Measurements from ENCODE around the gene CTIF. TPM values are rescaled to one million over a fixed set of nuclear protein-coding genes. Genes with fewer than 3 reads are reported as not detected.
A peak's percentile ranks its signal among the peaks of the same experiment; 100 is the strongest.

The CTIF gene
- total RNA-seq, 2 donors from 2014 or later = 7.9 to 8.2 TPM

DNA sequence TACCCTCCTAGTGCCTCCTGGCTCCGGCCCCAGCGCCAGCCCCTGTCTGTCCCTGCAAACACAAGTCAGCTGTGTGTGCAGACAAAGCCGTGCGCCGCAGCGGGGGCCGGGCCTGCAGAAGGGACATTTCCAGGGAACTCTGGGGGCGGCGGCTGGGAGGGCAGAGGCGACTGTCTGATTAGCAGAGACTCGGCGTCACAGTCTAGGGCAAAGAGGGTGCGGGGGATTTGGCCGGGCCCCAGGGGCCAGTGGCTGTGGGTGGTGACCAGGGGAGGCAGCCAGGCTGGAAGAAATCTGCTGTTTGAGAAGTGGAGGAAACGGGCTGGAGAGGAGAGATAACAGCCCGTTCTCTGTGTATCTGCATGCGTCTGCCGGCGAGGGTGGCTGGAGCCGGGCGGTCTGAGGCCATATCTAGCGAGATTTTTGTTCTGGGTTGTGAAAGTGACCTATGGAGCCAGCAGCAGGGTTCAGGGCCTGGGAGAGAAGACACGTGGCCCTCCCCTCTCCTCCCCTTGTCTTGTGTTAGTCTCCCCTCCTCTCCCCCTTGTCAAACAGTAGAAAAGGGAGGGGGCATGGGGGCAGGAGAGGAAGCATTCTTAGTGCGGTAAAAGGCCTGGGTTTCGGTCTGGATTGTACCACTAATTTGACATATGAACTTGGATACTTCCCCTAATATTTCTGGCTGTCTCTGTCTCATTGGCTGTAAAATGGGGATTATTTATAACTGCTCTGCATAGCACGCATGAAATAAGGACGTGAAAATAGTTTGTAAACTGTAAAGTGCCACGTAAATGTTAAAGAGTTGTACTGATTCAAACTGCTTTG is 242.5 kb downstream of the CTIF start:
- H3K9me3 Mint-ChIP-seq = no peaks in the 10 kb centered on the region
- H3K4me1 Mint-ChIP-seq = peaks cover 27% of the 10 kb centered on the region
- H3K36me3 Mint-ChIP-seq (ENCODE audit: low read depth) = no peaks in the 10 kb centered on the region
- no peak overlapping the region for H3K27ac Mint-ChIP-seq
- ATAC-seq (replicated peaks) = no peak
- no peak overlapping the region for H3K4me3 Mint-ChIP-seq
- no peaks in the 10 kb centered on the region for H3K27me3 Mint-ChIP-seq

GRCh38 chr18:48781988-48782363 is 243.1 kb downstream of the CTIF start:
- Mint-ChIP-seq H3K27me3 (no peaks in the 10 kb centered on the region), H3K36me3 (ENCODE audit: low read depth) (no peaks in the 10 kb centered on the region), H3K4me1 (peaks cover 29% of the 10 kb centered on the region), H3K9me3 (no peaks in the 10 kb centered on the region), H3K27ac (no peak overlapping the region), H3K4me3 (no peak overlapping the region)
- ATAC-seq (replicated peaks) = no peak

DNA sequence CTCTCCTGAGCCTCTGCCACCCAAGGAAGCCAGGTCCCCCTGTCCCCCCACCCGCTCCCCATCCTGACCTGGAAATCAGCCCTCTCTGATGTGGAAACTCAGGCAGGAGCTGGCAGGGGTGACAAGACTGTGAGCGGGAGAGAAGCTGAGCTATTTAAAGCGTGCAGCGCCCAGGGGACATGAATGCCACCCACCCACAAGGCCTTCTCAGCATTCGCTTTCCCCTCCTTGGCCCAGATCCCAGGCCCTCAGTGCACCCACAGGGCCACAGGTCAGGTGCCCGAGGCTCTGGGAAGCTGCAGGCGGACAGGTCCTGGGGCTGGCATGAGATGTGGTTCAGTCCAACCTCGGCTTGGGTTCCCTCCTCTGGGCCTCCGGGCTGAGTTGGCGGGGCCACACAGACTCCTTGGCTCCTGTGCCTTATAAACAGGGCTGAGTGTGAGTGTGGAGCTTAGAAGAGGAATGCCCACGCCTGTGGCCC is 243.6 kb downstream of the CTIF start:
- no peaks in the 10 kb centered on the region for H3K36me3 Mint-ChIP-seq (ENCODE audit: low read depth)
- H3K4me3 Mint-ChIP-seq = no peak overlapping the region
- H3K4me1 Mint-ChIP-seq = peaks cover 27% of the 10 kb centered on the region
- no peak overlapping the region for H3K27ac Mint-ChIP-seq
- no peaks in the 10 kb centered on the region for H3K9me3 Mint-ChIP-seq
- ATAC-seq (replicated peaks) = no peak
- H3K27me3 Mint-ChIP-seq = no peaks in the 10 kb centered on the region

DNA sequence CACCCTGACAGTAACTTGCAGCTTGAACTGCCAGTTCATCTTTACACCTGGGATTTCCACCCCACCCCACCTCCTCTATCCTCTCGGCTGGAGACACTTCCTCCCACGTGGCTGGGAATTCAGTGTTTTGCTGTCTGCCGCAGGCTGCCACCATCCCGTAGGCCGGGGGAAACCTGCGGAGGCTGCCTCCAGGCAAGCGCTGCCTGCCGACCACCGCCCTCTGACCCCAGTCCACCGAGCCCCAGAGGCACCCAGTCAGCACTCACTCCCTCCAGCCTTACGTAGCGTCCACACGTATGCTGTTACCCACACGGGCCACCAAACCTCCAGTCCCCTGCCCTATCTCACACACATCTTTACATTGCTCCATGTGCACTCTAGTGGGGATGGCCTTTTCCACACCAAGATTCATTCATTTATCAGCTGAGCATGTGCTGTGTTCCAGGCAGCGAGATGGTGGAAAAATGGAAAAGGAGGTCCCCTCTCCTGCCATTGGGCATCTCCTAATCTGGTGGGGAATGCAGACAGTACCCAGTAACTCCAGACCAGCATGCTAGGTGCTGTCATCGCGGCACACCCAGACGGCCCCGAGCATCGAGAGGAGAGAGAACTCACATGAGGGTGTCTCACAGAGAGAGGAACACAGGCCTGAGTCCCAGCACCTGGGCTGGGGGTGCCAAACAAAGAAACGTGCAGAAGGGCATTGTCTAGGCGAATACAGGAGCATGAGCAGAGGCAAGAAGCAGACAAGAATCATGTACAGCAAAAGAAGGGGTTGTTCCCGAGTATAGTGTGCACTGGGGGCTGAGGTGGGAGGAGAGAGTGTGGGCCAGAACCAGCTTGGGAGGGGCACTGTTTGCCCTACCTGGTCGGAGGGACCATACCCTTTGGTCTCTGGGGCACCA is 245.0 kb downstream of the CTIF start:
- no peaks in the 10 kb centered on the region for H3K27me3 Mint-ChIP-seq
- no peaks in the 10 kb centered on the region for H3K9me3 Mint-ChIP-seq
- no peak for ATAC-seq (replicated peaks)
- peak overlapping the region; percentile 49 for H3K4me3 Mint-ChIP-seq
- H3K4me1 Mint-ChIP-seq = peaks cover 23% of the 10 kb centered on the region
- H3K27ac Mint-ChIP-seq = peak overlapping the region; percentile 74
- no peaks in the 10 kb centered on the region for H3K36me3 Mint-ChIP-seq (ENCODE audit: low read depth)

DNA sequence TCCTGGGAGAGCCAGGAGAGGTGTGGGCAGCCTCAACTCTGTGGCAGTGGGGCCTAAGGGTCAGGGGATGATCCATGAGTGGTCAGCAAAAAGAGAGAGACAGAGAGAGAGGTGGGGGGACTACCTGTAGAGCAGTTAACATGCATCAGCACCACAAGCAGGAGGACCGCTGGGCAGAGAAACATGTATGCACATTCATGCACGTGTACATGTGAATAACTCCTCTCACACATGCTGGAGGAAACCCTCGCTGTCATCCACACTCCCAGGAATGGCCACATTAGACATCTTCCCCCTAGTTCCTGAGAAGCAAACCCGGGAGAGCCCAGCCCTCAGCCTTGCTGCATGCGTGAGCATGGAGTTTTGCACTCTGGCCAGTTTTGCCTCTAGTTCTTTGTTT is 245.8 kb downstream of the CTIF start:
- peaks cover 23% of the 10 kb centered on the region for H3K4me1 Mint-ChIP-seq
- ATAC-seq (replicated peaks) = peak; percentile 5
- H3K36me3 Mint-ChIP-seq (ENCODE audit: low read depth) = no peaks in the 10 kb centered on the region
- peak overlapping the region; percentile 49 for H3K4me3 Mint-ChIP-seq
- H3K9me3 Mint-ChIP-seq = peaks cover 4% of the 10 kb centered on the region
- peak overlapping the region; percentile 74 for H3K27ac Mint-ChIP-seq
- H3K27me3 Mint-ChIP-seq = no peaks in the 10 kb centered on the region

GRCh38 chr18:48785091-48785614 is 246.3 kb downstream of the CTIF start:
- Mint-ChIP-seq H3K36me3 (ENCODE audit: low read depth) (no peaks in the 10 kb centered on the region), H3K27me3 (no peaks in the 10 kb centered on the region), H3K4me3 (peak overlapping the region; percentile 49), H3K27ac (peak overlapping the region; percentile 74), H3K9me3 (peaks cover 4% of the 10 kb centered on the region), H3K4me1 (peaks cover 23% of the 10 kb centered on the region)
- peak; percentile 91 for ATAC-seq (replicated peaks)

GRCh38 chr18:48785736-48786454 is 247.1 kb downstream of the CTIF start:
- peak overlapping the region; percentile 74 for H3K27ac Mint-ChIP-seq
- H3K9me3 Mint-ChIP-seq = peaks cover 4% of the 10 kb centered on the region
- H3K27me3 Mint-ChIP-seq = no peaks in the 10 kb centered on the region
- no peaks in the 10 kb centered on the region for H3K36me3 Mint-ChIP-seq (ENCODE audit: low read depth)
- H3K4me1 Mint-ChIP-seq = peaks cover 23% of the 10 kb centered on the region
- ATAC-seq (replicated peaks) = no peak
- peak overlapping the region; percentile 49 for H3K4me3 Mint-ChIP-seq

DNA sequence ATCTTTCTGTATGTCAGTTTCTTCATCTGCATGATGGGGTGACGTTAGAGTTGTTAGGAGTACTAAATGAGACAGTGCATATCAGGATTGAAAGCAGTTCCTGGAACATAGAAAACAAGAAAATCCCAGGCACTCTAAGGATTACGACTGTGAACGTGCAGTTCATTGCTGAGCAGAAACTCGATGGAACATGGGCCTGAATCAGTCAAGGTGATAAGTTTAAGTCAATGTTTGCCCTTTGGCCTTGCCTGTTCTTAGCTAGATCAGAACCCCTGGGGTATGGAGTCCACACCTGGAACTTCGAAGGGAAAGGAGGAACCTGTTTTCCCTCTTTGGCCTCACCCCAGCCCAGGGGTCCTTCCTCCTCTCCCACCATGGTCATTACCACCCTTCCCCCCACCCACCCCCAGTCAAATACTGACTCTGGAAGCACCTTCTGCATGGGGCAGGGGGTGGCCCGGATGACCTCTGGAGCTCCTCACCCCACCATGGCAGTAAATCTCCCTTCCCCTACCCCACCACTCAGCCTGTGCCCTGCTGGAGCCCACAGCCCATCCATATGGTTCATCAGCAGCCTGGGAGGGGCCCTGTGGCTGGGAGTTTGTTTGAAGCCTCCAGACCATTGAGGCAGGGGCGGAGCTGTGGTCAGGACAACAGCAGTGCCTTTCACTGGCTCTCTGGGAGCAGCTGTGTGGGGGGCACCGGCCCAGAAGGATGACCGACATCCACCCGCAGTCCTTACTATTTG is 247.8 kb downstream of the CTIF start:
- Mint-ChIP-seq H3K4me3 (peak overlapping the region; percentile 49), H3K9me3 (peaks cover 4% of the 10 kb centered on the region), H3K36me3 (ENCODE audit: low read depth) (no peaks in the 10 kb centered on the region), H3K27ac (peak overlapping the region; percentile 63), H3K4me1 (peaks cover 26% of the 10 kb centered on the region), H3K27me3 (no peaks in the 10 kb centered on the region)
- no peak for ATAC-seq (replicated peaks)

DNA sequence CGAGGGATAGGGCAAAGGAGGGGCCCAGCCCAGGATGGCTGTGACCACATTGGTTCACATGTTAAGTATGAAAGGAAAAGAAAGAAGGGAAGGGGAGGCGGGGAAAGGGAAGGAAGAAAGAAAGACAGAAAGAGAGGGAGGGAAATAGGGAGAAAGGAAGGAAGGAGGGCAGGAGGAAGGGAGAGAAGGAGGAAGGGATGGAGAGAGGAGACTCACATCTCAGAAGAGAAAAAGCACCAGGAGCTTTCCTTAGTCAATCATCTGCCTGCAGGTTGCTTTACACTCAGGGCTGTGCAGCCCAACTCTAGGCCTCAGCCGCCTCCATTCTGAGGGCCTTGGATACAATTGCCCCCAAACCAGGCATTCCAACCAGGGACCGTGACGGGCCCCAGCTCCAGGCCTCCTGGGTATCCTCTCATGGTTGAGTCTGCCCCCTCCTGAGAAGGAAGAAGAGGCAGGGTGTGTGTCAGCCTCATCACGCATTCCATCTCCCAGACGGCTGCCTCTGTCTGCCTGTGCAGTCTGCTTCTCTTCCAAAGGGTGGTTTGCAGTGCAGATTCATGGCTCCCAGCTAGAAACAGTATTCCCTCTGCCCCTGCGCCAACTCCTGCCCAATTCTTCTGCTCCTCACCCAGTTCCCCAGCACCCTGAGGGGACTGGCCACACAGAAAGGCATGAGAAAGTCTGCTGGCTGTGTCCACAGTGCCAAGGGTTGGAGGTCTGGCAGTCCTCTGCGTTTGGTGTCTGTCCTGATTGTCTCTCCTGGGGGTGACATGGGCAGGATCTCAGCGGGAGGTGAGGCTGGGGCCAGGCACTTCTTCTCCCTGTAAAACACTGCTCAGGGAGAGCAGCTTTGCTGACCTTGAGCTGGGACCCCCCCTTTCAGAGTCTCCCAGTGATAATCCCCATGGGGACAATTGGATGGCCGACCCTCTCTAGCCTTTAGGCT is 248.6 kb downstream of the CTIF start:
- Mint-ChIP-seq H3K36me3 (ENCODE audit: low read depth) (no peaks in the 10 kb centered on the region), H3K27me3 (no peaks in the 10 kb centered on the region), H3K27ac (peak overlapping the region; percentile 58), H3K4me3 (no peak overlapping the region), H3K4me1 (peaks cover 28% of the 10 kb centered on the region), H3K9me3 (peaks cover 4% of the 10 kb centered on the region)
- ATAC-seq (replicated peaks) = no peak

DNA sequence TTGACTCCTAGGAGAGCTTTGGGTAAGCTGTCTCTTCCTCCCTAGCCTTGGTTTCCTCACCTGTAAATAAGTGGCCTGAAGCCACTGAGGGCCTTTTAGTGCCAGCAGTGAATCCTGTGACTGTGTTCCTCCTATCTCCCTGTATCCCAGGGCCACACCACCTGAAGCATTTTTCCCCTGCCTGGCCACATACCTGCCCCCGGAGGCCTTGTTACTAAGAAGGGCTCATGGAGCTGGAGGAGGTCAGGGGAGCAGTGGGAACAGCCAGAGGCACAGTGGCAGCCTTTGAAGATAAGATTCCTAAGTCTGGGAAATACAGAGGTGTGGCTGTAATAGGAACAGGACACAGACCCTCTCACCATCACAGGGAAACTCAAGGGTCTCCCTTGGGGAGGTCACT is 249.5 kb downstream of the CTIF start:
- H3K4me3 Mint-ChIP-seq = no peak overlapping the region
- peaks cover 4% of the 10 kb centered on the region for H3K9me3 Mint-ChIP-seq
- peaks cover 28% of the 10 kb centered on the region for H3K4me1 Mint-ChIP-seq
- no peak overlapping the region for H3K27ac Mint-ChIP-seq
- H3K27me3 Mint-ChIP-seq = no peaks in the 10 kb centered on the region
- no peaks in the 10 kb centered on the region for H3K36me3 Mint-ChIP-seq (ENCODE audit: low read depth)
- ATAC-seq (replicated peaks) = no peak

- Mint-ChIP-seq H3K4me3 (no peak overlapping the region), H3K9me3 (peaks cover 4% of the 10 kb centered on the region), H3K36me3 (ENCODE audit: low read depth) (no peaks in the 10 kb centered on the region), H3K27ac (peak overlapping the region; percentile 40), H3K4me1 (peaks cover 21% of the 10 kb centered on the region), H3K27me3 (no peaks in the 10 kb centered on the region)
- ATAC-seq (replicated peaks) = peak; percentile 36
These were observed 250.5 kb downstream of the CTIF start for GRCh38 chr18:48789259-48789812.

- no peaks in the 10 kb centered on the region for H3K36me3 Mint-ChIP-seq (ENCODE audit: low read depth)
- no peak for ATAC-seq (replicated peaks)
- no peak overlapping the region for H3K4me3 Mint-ChIP-seq
- no peaks in the 10 kb centered on the region for H3K27me3 Mint-ChIP-seq
- H3K27ac Mint-ChIP-seq = no peak overlapping the region
- H3K4me1 Mint-ChIP-seq = peaks cover 11% of the 10 kb centered on the region
- peaks cover 4% of the 10 kb centered on the region for H3K9me3 Mint-ChIP-seq
These were observed 251.5 kb downstream of the CTIF start for GRCh38 chr18:48790226-48790863.
